ENCODE results near the gene PDGFRB.

Gene PDGFRB

DNA sequence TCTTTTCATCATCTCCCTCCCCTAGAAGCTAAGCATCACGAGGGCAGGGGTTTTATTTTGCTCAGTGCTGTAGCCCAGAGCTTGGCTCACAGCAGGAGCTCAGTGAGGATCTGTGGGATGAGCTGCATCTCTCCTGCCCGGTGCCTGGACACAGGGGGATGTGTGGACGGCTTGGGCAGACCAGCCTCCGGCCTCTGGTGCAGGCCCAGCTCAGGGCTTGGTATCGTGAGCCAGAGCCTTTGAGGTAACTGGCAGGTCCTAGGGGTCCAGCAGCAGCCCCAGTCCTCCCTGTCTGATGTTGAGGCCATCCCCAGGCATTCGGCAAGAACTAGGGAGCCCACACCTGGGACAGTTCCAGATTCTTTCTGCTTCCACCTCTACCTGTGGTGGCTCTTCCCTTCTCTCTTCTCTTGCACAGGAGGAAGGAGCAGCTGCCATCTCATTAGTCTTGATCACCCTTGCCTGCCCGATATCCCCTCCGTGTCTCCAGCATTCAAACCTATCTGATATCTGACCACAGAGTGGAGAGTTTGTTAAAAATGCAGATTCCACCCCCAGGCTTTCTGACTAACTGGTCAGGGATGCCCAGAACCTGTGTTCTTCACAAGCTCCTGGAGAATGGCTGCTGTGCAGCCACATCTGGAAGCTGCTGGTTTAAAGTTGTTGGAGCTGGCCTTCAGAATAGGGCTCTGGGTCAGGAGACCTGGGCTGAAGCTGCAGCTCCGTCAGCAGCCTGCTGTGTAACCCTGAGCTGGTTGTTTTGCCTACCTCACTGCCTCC lies 26.3 kb upstream of the PDGFRB start:
- DNase-seq = no peak

DNA sequence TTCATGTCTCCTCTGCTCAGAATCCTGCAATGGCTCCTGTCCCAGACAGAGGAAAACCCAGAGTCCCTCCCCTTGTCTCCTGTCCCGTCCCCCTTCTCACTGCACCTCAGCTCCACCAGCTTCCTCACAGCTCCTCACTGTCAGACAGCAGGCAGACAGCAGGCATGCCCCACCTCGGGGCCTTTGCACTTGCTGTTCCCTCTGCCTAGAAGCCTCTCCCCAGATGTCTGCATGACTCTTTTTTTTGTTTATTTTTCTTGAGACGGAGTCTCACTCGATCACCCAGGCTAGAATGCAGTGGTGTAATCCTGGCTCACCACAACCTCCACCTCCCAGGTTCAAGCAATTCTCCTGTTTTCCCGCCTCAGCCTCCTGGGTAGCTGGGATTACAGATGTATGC lies 25.4 kb upstream of the PDGFRB start:
- no peak for DNase-seq

- no peak for DNase-seq
These were observed 24.8 kb upstream of the PDGFRB start for GRCh38 chr5:150180241-150181026.

GRCh38 chr5:150179019-150179620 lies 23.5 kb upstream of the PDGFRB start:
- DNase-seq = no peak

DNA sequence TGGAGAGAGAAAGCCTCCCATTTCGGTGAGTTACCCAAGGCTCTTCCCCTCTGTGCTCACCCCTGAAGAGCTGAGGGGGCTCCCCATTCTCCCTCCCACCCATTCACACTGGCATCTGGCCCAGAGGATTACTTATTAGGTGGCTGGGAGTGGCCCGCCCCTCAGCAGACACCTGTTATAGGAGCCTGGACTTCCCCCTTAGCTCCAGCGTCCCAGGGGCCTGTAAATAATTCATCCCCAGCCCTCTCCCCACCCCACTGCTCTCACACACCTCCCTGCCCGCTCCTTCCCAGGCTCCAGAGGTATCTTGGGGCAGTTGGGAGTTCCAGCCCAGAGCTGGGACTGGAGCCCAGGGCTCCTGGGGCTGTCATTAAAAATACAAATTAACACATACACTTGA lies 22.6 kb upstream of the PDGFRB start:
- DNase-seq = no peak

DNA sequence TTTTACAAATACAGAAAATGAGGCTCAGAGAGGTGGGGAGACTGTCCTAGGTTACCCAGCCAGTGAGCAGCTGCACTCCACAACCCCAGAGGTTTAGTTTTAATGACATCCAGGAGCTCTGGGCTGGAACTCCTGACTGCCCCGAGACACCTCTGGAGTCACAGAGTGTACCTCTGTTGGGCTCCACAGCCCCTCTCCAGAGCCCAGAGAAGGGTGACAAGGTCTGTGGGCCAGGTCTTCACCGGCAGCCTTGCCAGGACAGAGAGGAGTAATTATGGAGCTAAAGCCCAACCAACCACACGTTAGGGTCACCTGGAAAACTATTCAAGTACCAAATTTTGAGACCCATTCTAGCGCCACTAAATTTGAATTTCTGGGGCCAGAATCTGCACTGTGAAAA lies 22.1 kb upstream of the PDGFRB start:
- no peak for DNase-seq

GRCh38 chr5:150176745-150177477 lies 21.3 kb upstream of the PDGFRB start:
- no peak for DNase-seq

GRCh38 chr5:150175536-150175935 lies 19.9 kb upstream of the PDGFRB start:
- DNase-seq = no peak

DNA sequence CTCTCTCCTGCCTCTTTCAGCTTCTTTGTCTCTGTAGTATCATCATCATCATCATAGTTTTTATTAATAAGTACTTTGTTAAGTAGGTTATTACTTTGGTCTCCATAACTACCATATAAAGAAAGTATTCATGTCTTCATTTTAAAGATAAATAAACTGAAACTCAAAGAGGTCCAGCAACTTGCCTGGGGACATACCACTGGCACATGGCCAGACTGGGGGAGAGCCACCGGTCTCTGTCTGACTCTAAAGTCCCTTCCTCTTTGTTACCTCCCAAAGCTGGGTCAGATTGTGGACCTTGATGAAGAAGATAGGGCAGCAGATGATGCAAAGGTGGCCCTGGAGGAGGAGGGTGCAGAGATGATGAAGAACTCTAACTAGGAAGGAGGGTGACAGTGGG lies 19.4 kb upstream of the PDGFRB start:
- no peak for DNase-seq

- no peak for DNase-seq
These were observed 18.6 kb upstream of the PDGFRB start for GRCh38 chr5:150174285-150174684.

DNA sequence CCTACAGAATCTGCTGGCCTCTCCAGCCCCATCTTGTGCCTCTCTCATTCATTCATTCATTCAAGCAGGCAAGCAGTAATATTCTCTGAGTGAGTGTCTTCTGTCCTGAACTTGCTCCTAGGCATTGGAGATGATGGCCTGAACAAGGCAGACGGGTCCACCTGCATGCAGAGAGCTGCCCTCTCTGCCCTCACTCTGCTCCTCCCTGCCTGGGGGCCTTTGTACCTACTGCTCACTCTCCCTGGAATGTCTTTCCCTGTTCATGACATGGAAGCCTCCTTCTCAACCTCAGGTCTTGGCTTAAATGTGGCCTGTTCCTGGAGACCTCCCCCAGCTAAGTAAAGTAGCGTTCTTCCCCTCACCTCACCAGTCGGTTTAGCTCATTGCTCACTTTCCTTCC lies 17.5 kb upstream of the PDGFRB start:
- DNase-seq = no peak

DNA sequence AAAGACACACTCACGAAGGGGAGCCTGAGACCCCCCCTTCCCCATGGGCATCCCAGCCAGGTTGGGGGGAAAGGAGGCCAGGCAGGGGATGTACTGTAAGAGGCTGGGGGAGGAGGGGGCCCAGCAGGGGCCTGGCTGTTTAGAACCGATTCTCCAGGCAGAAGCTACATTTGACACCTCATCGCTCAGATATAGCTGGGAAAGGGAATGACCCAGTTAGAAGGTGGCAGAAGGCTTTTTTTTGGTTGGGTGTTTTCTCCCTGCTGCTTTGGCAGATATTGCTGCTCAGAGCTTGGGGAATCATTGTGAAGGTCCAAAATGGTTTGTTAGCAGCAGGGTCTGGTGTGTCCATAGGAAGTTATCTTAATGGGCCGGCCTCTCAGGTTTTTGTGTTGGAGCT lies 16.9 kb upstream of the PDGFRB start:
- no peak for DNase-seq

DNA sequence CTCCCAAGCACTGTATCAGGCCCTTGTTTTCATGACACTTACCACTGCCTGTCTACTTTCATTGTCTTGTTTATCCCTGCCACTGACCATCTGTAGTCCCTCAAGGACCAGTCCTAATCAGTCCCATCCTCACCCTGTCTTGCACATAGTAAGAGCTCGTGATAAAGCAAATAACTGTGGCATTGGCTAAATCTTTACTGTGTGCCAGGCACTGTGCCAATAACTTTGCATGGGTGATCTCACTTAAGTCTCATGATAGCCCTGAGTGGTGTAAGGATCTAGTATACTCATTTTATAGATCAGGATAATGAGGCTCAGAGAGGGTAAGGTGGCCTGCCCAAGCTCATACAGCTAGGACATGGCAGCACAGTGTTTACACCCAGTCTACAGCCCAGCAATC lies 16.5 kb upstream of the PDGFRB start:
- no peak for DNase-seq

- no peak for DNase-seq
These were observed 13.2 kb upstream of the PDGFRB start for GRCh38 chr5:150168864-150169263.

- DNase-seq = no peak
These were observed 12.3 kb upstream of the PDGFRB start for GRCh38 chr5:150167908-150168307.

- DNase-seq = no peak
These were observed 11.8 kb upstream of the PDGFRB start for GRCh38 chr5:150167512-150167850.

DNA sequence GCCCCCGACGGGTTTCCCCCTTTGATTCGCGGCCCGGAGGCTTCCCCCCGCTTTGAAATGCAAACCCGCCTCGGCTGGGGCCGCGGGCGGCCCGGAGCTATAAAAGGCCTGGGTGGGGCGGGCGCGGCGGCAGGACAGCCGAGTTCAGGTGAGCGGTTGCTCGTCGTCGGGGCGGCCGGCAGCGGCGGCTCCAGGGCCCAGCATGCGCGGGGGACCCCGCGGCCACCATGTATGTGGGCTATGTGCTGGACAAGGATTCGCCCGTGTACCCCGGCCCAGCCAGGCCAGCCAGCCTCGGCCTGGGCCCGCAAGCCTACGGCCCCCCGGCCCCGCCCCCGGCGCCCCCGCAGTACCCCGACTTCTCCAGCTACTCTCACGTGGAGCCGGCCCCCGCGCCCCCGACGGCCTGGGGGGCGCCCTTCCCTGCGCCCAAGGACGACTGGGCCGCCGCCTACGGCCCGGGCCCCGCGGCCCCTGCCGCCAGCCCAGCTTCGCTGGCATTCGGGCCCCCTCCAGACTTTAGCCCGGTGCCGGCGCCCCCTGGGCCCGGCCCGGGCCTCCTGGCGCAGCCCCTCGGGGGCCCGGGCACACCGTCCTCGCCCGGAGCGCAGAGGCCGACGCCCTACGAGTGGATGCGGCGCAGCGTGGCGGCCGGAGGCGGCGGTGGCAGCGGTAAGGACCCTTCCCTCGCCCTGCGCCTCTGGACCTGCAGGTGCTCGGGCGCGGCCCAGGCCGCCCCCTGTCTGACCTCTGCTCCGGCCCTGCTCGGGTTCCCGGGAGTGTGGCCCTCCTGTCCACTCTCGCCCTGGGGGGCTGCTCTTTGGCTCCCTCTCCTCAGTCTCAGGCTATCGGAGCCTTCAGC lies 11.2 kb upstream of the PDGFRB start, which contains the start of gene CDX1:
CDX1 (plus strand) TSS at position 129 of the 862 bp plus-strand sequence; CDS start at position 228, 99 bp downstream.
- DNase-seq = no peak

- no peak for DNase-seq
These were observed 10.5 kb upstream of the PDGFRB start for GRCh38 chr5:150166037-150166649.

DNA sequence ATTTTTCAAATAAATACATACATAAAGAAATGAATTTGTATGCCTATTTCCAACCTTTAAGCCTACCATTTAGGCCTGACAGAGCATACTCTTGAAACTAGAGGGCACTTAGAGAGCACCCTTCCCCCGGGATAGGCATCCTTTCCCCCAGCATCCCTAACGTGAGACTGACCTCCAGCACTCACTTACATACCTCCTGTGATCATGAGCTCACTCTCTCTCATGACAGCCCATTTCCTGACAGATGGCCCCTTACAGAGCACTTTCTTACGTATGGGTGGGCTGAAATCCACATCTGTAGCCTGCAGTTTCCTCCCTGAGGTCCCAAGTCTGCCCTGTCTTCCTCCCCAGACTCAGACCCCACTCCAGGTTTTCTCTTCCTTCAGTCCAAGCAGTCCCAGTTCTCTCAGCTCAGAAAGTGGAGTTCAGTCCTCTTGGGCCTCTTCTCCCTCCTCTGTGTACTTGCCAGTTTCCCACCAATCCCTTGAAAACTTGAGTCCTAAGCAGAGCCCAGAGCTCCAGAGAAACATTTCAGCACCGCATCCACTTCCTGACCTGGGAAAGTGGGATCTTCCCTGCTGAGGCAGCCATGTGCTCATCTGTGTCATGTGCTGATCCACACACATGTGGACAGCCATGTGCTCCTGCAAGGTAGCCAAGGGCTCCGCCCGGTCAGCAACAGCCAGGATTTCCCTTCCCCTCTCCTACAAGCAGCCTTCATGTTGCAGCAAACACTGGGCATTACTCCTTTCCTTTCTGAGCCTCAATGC lies 8.8 kb upstream of the PDGFRB start:
- no peak for DNase-seq

GRCh38 chr5:150163547-150164059 lies 8.0 kb upstream of the PDGFRB start:
- DNase-seq = no peak

GRCh38 chr5:150163035-150163434 lies 7.4 kb upstream of the PDGFRB start:
- DNase-seq = no peak

All from DMS79 (cell line).